Heart right ventricle (tissue), 16 donors: ENCODE measurements around the gene PPP5C. TPM values are rescaled to one million over a fixed set of nuclear protein-coding genes. Genes with fewer than 3 reads are reported as not detected.

Source experiments
- ATAC-seq, 8 donors: fragments of 200-7000 bp; cut with Tn5 transposase; one replicate each; pipeline ENCODE4 v1.9.1; 2020; ENCODE audit warnings: mild to moderate bottlenecking in 8 of 8, moderate library complexity in 8 of 8, moderate number of reproducible peaks in 1 of 8
- DNase-seq, 2 donors: peaks; one replicate each; pipeline ENCODE4 v3.0.0-alpha.2; 2020
- H3K27ac ChIP-seq, 10 donors: fragments of 200-600 bp; sonication (generic) in 2 of 10; one replicate each; pipeline versions ENCODE4 v1.5.0 to v1.8.0; 2020 to 2022; ENCODE audit warnings: mild to moderate bottlenecking in 3 of 10
- H3K27me3 ChIP-seq, 7 donors: fragments of 200-600 bp; one replicate each; pipeline ENCODE4 v1.8.0; 2021 to 2022; ENCODE audit warnings: mild to moderate bottlenecking in 2 of 7
- H3K36me3 ChIP-seq, 9 donors: fragments of 200-600 bp; sonication (generic) in 1 of 9; one replicate each; pipeline versions ENCODE4 v1.5.0 to v1.8.0; 2020 to 2022; ENCODE audit warnings: mild to moderate bottlenecking in 2 of 9
- H3K4me1 ChIP-seq, 9 donors: fragments of 200-600 bp; sonication (generic) in 1 of 9; one replicate each; pipeline versions ENCODE4 v1.5.0 to v1.8.0; 2020 to 2022; ENCODE audit warnings: mild to moderate bottlenecking in 4 of 9
- H3K4me3 ChIP-seq, 10 donors: fragments of 200-600 bp; sonication (generic) in 2 of 10; one replicate each; pipeline versions ENCODE4 v1.5.0 to v1.8.0; 2020 to 2022; ENCODE audit warnings: mild to moderate bottlenecking in 7 of 10, moderate library complexity in 2 of 10
- H3K9me3 ChIP-seq, 11 donors: fragments of 200-600 bp in 10 of 11; sonication (generic) in 2 of 11; one replicate each; pipeline versions ENCODE4 v1.5.0 to v1.8.0; 2013 to 2022; ENCODE audit warnings: mild to moderate bottlenecking in 2 of 11, control low read depth in 1 of 11, moderate library complexity in 1 of 11
- CTCF ChIP-seq, 9 donors: fragments of 200-600 bp; sonication (generic) in 2 of 9; IDR thresholded peaks; one replicate each; pipeline versions ENCODE4 v1.5.0 to v1.8.0; 2021 to 2022; ENCODE audit warnings: antibody characterized with exemption in 9 of 9, mild to moderate bottlenecking in 5 of 9, moderate library complexity in 1 of 9
- WGBS, 2 donors: extraction: QIAGEN DNeasy Blood & Tissue Kit; methylation state at CpG; one replicate each; pipeline ENCODE4 v1.1.7; 2013; ENCODE audit warnings: inconsistent platforms in 1 of 2; 5-methylcytosine and 5-hydroxymethylcytosine counted together
- intact Hi-C, 10 donors: fragments of 100-400 bp; cut with DNase I; formaldehyde crosslinking; loops; one replicate each; pipeline versions ENCODE4 v1.11.1 to v1.14.2; 2022
- polyA plus RNA-seq, 2 donors: library from polyadenylated mRNA; stranded (reverse); fragments of 200-250 nt; gene quantifications; one replicate each; pipeline ENCODE4 v1.2.3, GENCODE V29; 2013
- total RNA-seq, 10 donors: library from RNA; stranded (reverse); fragmentation: NEBNext Ultra II Directional in 3 of 10; extraction: Animal tissue kit (Norgen Biotek cat#: 25700) in 3 of 10; gene quantifications; one replicate each; pipeline versions ENCODE4 v1.2.1 to v1.2.4, GENCODE V29; 2021 to 2023
- donor health status: Arrhythmogenic right ventricular cardiomyopathy.
- donor health status: ischemic (EF 13 %, LVEDD 7.1; RV severe dilation, severe dysfunction).
- donor health status: healthy with polysubstance abuse.
- donor health status: DM: no; HTN: yes; CAD: no.
- donor health status: DM: no; HTN: no; CAD: no.
- donor health status: ischemic (EF 25% LVEDD 6.9; RV normal size, moderate dysfunction).
- donor health status: ischemic (EF 25% LVEDD 5.7; RV mildly dilated, moderate dysfunction).
- donor health status: healthy.
- donor health status: DM: yes; HTN: yes; CAD: no.
- donor health status: Ischemic cardiomyopathy.
- donor health status: ischemic (EF 35%, LVEDD 5.7; RV mildly dilated, moderate dysfunction).
- donor health status: nonischemic (EF 11% LVEDD 7.7; RV severe dilation, severe dysfunction).
- donor health status: DM: yes; HTN: yes; CAD: no.
- donor health status: PGD.
- donor health status: ischemic (EF 29% LVEDD 5.4; RV normal size, mild dysfunction).
- donor health status: nonischemic (EF 23%, LVEDD 6.1; RV moderate dilation, normal function).

Gene PPP5C
- total and polyA plus RNA-seq, 12 donors = 51.6 to 89.5 (median 76.5) TPM

DNA sequence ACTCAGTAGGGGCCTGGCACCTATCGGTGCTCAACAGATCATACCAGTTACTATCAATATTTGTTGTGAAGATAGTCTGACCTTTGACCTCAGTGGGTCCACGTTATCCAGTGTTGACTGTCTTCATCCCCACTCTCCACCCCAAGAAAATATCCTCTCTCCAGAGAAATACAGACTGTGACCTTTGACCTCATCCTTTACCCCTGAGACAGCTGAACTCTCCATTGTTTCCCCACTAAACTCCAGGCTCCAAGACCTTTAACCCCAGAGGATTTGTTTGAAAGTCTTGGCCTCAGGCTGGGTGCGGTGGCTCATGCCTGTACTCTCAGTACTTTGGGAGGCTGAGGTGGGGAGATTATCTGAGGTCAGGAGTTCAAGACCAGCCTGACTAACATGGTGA, 22.6 kb upstream of the PPP5C start:
- Histone ChIP-seq H3K36me3 (peaks cover 8 to 100% (median 77%) of the 10 kb centered on the region in 9 donors), H3K9me3 (peaks cover 0 to 26% (median 0%) of the 10 kb centered on the region in 11 donors), H3K27ac (no peak overlapping the region), H3K4me3 (no peak overlapping the region), H3K4me1 (no peaks in the 10 kb centered on the region), H3K27me3 (no peaks in the 10 kb centered on the region)
- intact Hi-C loops = no loop called here
- ATAC-seq (no peak), DNase-seq (no peak)
- TF ChIP-seq CTCF (IDR thresholded peaks at IDR 0.05) = no peak
- 74 to 77% methylated on average over 3 of the region's 3 CpGs for WGBS, 2 donors

GRCh38 chr19:46326608-46327007, 20.3 kb upstream of the PPP5C start:
- Histone ChIP-seq H3K36me3 (peaks cover 6 to 100% (median 73%) of the 10 kb centered on the region in 9 donors), H3K9me3 (peaks cover 0 to 26% (median 0%) of the 10 kb centered on the region in 11 donors), H3K4me1 (no peaks in the 10 kb centered on the region), H3K27me3 (no peaks in the 10 kb centered on the region), H3K4me3 (no peak overlapping the region), H3K27ac (no peak overlapping the region)
- intact Hi-C loops = no loop called here
- ATAC-seq (no peak), DNase-seq (no peak)
- WGBS, 2 donors = 97 to 100% methylated on average over 4 of the region's 4 CpGs
- no peak for TF ChIP-seq CTCF (IDR thresholded peaks at IDR 0.05)

GRCh38 chr19:46328079-46328478, 18.8 kb upstream of the PPP5C start:
- 87 to 93% methylated on average over 2 of the region's 2 CpGs for WGBS, 2 donors
- no peak for ATAC-seq
- Histone ChIP-seq H3K36me3 (peaks cover 6 to 100% (median 69%) of the 10 kb centered on the region in 9 donors), H3K9me3 (peaks cover 0 to 26% (median 0%) of the 10 kb centered on the region in 11 donors), H3K4me1 (no peaks in the 10 kb centered on the region), H3K27ac (no peak overlapping the region), H3K4me3 (no peak overlapping the region), H3K27me3 (no peaks in the 10 kb centered on the region)
- no peak for DNase-seq
- TF ChIP-seq CTCF (IDR thresholded peaks at IDR 0.05) = no peak
- intact Hi-C loops = no loop called here

DNA sequence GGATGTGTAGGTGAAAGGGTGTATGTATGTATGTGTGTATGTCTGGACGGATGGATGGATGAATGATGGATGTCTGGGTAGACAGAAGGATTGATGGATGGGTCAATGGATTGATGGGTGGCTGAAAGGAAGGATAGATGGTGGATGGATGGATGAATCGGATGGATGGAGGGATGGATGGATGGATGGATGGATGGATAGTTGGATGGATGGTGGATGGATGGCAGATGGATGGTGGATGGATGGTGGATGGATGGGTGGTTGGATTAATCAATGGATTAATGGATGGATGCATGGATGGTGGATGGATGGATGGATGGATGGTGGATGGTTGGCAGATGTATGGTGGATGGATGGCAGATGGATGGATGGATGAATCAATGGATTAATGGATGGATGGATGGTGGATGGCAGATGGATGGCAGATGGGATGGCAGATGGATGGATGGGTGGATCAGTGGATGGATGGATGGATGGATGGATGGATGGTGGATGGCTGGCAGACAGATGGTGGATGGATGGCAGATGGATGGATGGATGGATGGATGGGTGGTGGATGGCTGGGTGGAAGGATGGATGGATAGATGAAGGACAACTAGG, 16.5 kb upstream of the PPP5C start:
- 96 to 97% methylated on average over 2 of the region's 2 CpGs for WGBS, 2 donors

More for the DNA sequence above, 16.5 kb upstream of the PPP5C start:
- intact Hi-C loops = no loop called here
- no peak overlapping the region for H3K4me3 ChIP-seq
- no peaks in the 10 kb centered on the region for H3K4me1 ChIP-seq
- TF ChIP-seq CTCF (IDR thresholded peaks at IDR 0.05) = no peak
- no peaks in the 10 kb centered on the region for H3K27me3 ChIP-seq
- H3K27ac ChIP-seq = no peak overlapping the region
- no peak for DNase-seq
- peaks cover 6 to 100% (median 61%) of the 10 kb centered on the region in 9 donors for H3K36me3 ChIP-seq
- peaks cover 0 to 26% (median 0%) of the 10 kb centered on the region in 11 donors for H3K9me3 ChIP-seq
- ATAC-seq = no peak
